Activated naive CD8-positive, alpha-beta T cell treated with anti-CD3 and anti-CD28 coated beads for 36 hours (primary cell): ENCODE results near the gene NLGN2. TPM values are rescaled to one million over a fixed set of nuclear protein-coding genes. Genes with fewer than 3 reads are reported as not detected.

Experiments
- DNase-seq: peaks from one replicate; pipeline ENCODE4 v3.0.0; 2021
- H3K27ac Mint-ChIP-seq: one replicate; pipeline ENCODE4 v1.8.0; 2022; ENCODE audit warnings: mild to moderate bottlenecking, moderate library complexity, mixed read lengths
- H3K27me3 Mint-ChIP-seq: one replicate; pipeline ENCODE4 v1.8.0; 2022; ENCODE audit warnings: mild to moderate bottlenecking, mixed read lengths
- H3K36me3 Mint-ChIP-seq: one replicate; pipeline ENCODE4 v1.8.0; 2021; ENCODE audit warnings: mild to moderate bottlenecking, mixed read lengths
- H3K4me1 Mint-ChIP-seq: one replicate; pipeline ENCODE4 v1.8.0; 2021; ENCODE audit warnings: mixed read lengths
- H3K4me3 Mint-ChIP-seq: one replicate; pipeline ENCODE4 v1.8.0; 2022; ENCODE audit warnings: mild to moderate bottlenecking, moderate library complexity, mixed read lengths
- H3K9me3 Mint-ChIP-seq: one replicate; pipeline ENCODE4 v1.8.0; 2022; ENCODE audit warnings: mixed read lengths
- total RNA-seq, 2 experiments: library from RNA; stranded (reverse); gene quantifications; one replicate each; pipeline ENCODE4 v1.2.3, GENCODE V29; 2021

NLGN2 gene
- total RNA-seq, 2 experiments from 2014 or later: 8.8 to 9.3 TPM

DNA sequence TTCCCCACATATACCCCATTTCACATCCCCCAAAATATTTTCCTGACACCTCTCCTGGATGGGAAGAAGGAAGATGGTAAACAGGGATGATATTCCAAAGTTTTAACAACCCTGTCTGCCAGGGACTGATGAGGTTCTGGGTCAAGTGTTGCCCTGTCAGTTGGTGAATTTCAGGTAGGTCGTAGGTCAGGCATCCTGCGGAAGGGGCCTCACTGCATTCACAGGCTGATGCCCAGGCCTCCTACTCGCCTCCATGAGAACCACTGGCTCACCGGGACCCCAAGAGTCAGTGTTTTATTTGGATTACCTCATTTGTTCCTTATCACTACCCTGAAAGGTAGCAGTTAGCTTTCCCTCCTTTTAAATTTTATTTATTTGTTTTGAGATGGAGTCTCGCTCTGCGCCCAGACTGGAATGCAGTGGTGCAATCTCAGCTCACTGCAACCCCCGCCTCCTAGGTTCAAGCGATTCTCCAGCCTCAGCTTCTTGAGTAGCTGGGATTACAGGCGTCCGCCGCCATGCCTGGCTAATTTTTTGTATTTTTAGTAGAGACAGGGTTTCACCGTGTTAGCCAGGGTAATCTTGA is 61.3 kb downstream of the NLGN2 start:
- no peak overlapping the region for H3K27ac Mint-ChIP-seq
- no peaks in the 10 kb centered on the region for H3K27me3 Mint-ChIP-seq
- H3K4me3 Mint-ChIP-seq: no peak overlapping the region
- H3K9me3 Mint-ChIP-seq: no peaks in the 10 kb centered on the region
- peaks cover 4% of the 10 kb centered on the region for H3K36me3 Mint-ChIP-seq
- H3K4me1 Mint-ChIP-seq: peaks cover 30% of the 10 kb centered on the region
- no peak for DNase-seq

Other genes starting within 250 kb of the NLGN2 start
- gene ASGR1, start 228.5 kb upstream of the NLGN2 start, total RNA-seq: 1 to 10 TPM; 2.8 to 4.4 TPM
- 1 to 10 TPM; 8.9 to 9.8 TPM for gene DLG4, start 188.0 kb upstream of the NLGN2 start, total RNA-seq
- gene ACADVL, start 187.9 kb upstream of the NLGN2 start, total RNA-seq: 100 to 1,000 TPM; 245 to 256 TPM
- gene DVL2, start 173.3 kb upstream of the NLGN2 start, total RNA-seq: 10 to 100 TPM; 64.4 to 66.5 TPM
- 10 to 100 TPM; 28.1 to 28.8 TPM for gene PHF23, start 168.4 kb upstream of the NLGN2 start, total RNA-seq
- gene GABARAP, start 165.4 kb upstream of the NLGN2 start, total RNA-seq: 100 to 1,000 TPM; 112 to 113 TPM
- gene CTDNEP1, start 156.1 kb upstream of the NLGN2 start, total RNA-seq: 100 to 1,000 TPM; 180 to 191 TPM
- gene ELP5, start 155.6 kb upstream of the NLGN2 start, total RNA-seq: 100 to 1,000 TPM in 1 of 2 experiments, 10 to 100 TPM in 1; 99.0 to 110 TPM
- gene CLDN7, start 145.4 kb upstream of the NLGN2 start, total RNA-seq: 1 to 10 TPM in 1 of 2 experiments, under 1 TPM in 1; 0.90 to 1.6 TPM
- gene SLC2A4, start 126.1 kb upstream of the NLGN2 start, total RNA-seq: under 1 TPM; 0.54 to 0.56 TPM
- gene YBX2, start 113.2 kb upstream of the NLGN2 start, total RNA-seq: under 1 TPM; 0.19 to 0.24 TPM
- 1,000 to 10,000 TPM; 1,429 to 1,492 TPM for gene EIF5A, start 100.2 kb upstream of the NLGN2 start, total RNA-seq
- gene GPS2, start 92.5 kb upstream of the NLGN2 start, total RNA-seq: 10 to 100 TPM; 58.4 to 62.6 TPM
- gene NEURL4, start 78.5 kb upstream of the NLGN2 start, total RNA-seq: 10 to 100 TPM; 44.1 to 46.0 TPM
- 100 to 1,000 TPM; 235 to 238 TPM for gene ACAP1, start 71.3 kb upstream of the NLGN2 start, total RNA-seq
- 1 to 10 TPM; 4.0 to 4.5 TPM for gene KCTD11, start 55.7 kb upstream of the NLGN2 start, total RNA-seq
- gene TMEM95, start 52.7 kb upstream of the NLGN2 start, total RNA-seq: not detected
- gene TNK1, start 26.8 kb upstream of the NLGN2 start, total RNA-seq: 1 to 10 TPM; 4.3 to 5.0 TPM
- gene PLSCR3, start 13.3 kb upstream of the NLGN2 start, total RNA-seq: 10 to 100 TPM; 63.0 to 66.8 TPM
- gene TMEM256, start 3.7 kb upstream of the NLGN2 start, total RNA-seq: 10 to 100 TPM; 42.7 to 44.3 TPM
- gene SPEM1, start 12.5 kb downstream of the NLGN2 start, total RNA-seq: not detected
- gene SPEM2, start 17.8 kb downstream of the NLGN2 start, total RNA-seq: not detected
- gene SPEM3, start 21.0 kb downstream of the NLGN2 start, total RNA-seq: not detected
- 10 to 100 TPM; 10.4 TPM for gene TMEM102, start 27.6 kb downstream of the NLGN2 start, total RNA-seq
- 1 to 10 TPM; 7.6 to 9.2 TPM for gene FGF11, start 31.7 kb downstream of the NLGN2 start, total RNA-seq
- gene CHRNB1, start 37.2 kb downstream of the NLGN2 start, total RNA-seq: 10 to 100 TPM; 10.6 to 11.3 TPM
- gene ZBTB4, start 71.8 kb downstream of the NLGN2 start, total RNA-seq: 10 to 100 TPM; 16.7 TPM
- not detected for gene SLC35G6, start 73.6 kb downstream of the NLGN2 start, total RNA-seq
- 100 to 1,000 TPM; 198 to 200 TPM for gene POLR2A, start 76.5 kb downstream of the NLGN2 start, total RNA-seq
- gene TNFSF12, start 141.2 kb downstream of the NLGN2 start, total RNA-seq: 10 to 100 TPM; 11.6 to 15.1 TPM
- 1 to 10 TPM; 6.3 to 7.3 TPM for gene TNFSF13, start 150.9 kb downstream of the NLGN2 start, total RNA-seq
- 100 to 1,000 TPM in 1 of 2 experiments, 10 to 100 TPM in 1; 96.5 to 100 TPM for gene SENP3, start 154.1 kb downstream of the NLGN2 start, total RNA-seq
- gene CD68, start 171.8 kb downstream of the NLGN2 start, total RNA-seq: 1 to 10 TPM; 6.6 to 6.7 TPM
- 10 to 100 TPM; 72.8 to 77.2 TPM for gene MPDU1, start 176.0 kb downstream of the NLGN2 start, total RNA-seq
- gene SOX15, start 182.2 kb downstream of the NLGN2 start, total RNA-seq: under 1 TPM; 0.28 to 0.35 TPM
- 10 to 100 TPM; 35.5 to 37.0 TPM for gene FXR2, start 207.1 kb downstream of the NLGN2 start, total RNA-seq
- gene SAT2, start 220.0 kb downstream of the NLGN2 start, total RNA-seq: 10 to 100 TPM; 15.4 to 15.5 TPM
- gene SHBG, start 222.3 kb downstream of the NLGN2 start, total RNA-seq: not detected
- gene ATP1B2, start 243.1 kb downstream of the NLGN2 start, total RNA-seq: under 1 TPM in 1 of 2 experiments, not detected in 1; 0.10 TPM